KMS-11 (cell line): Measurements from ENCODE around the gene ASPSCR1.

Experiments used
- H2AFZ ChIP-seq: fragments of 200-600 bp; sonication (generic); 2 replicates; pipeline ENCODE4 v1.6.1; 2016; ENCODE audit warnings: antibody characterized with exemption, mixed run types, low read depth
- H3K27ac ChIP-seq: fragments of 200-600 bp; sonication (generic); 2 replicates; pipeline ENCODE4 v1.6.1; 2016; ENCODE audit warnings: mild to moderate bottlenecking, mixed run types
- H3K27me3 ChIP-seq: fragments of 200-600 bp; sonication (generic); 2 replicates; pipeline ENCODE4 v1.6.1; 2017; ENCODE audit warnings: mild to moderate bottlenecking, low read depth, mixed run types, moderate library complexity; ENCODE audit not compliant: insufficient read depth
- H3K36me3 ChIP-seq: fragments of 200-600 bp; sonication (generic); 2 replicates; pipeline ENCODE4 v1.6.1; 2017; ENCODE audit warnings: mild to moderate bottlenecking, mixed run types; ENCODE audit not compliant: insufficient read depth
- H3K4me1 ChIP-seq: fragments of 200-600 bp; sonication (generic); 2 replicates; pipeline ENCODE4 v1.6.1; 2016; ENCODE audit warnings: mild to moderate bottlenecking, low read depth, mixed run types; ENCODE audit not compliant: poor library complexity, severe bottlenecking
- H3K4me2 ChIP-seq: fragments of 200-600 bp; sonication (generic); 2 replicates; pipeline ENCODE4 v1.7.0; 2016; ENCODE audit warnings: mild to moderate bottlenecking, mixed run types
- H3K4me3 ChIP-seq: fragments of 200-600 bp; sonication (generic); IDR thresholded peaks from 2 replicates; pipeline ENCODE4 v1.6.1; 2017; ENCODE audit warnings: low read depth, low read length, mixed read lengths; ENCODE audit not compliant: insufficient read depth
- H3K79me2 ChIP-seq: fragments of 200-600 bp; sonication (generic); 2 replicates; pipeline ENCODE4 v1.6.1; 2016; ENCODE audit warnings: low read depth, mixed run types; ENCODE audit not compliant: insufficient read depth
- H3K9ac ChIP-seq: fragments of 200-600 bp; sonication (generic); 2 replicates; pipeline ENCODE4 v1.6.1; 2016; ENCODE audit warnings: mild to moderate bottlenecking, mixed run types
- H4K20me1 ChIP-seq: fragments of 200-600 bp; sonication (generic); 2 replicates; pipeline ENCODE4 v1.6.1; 2016; ENCODE audit warnings: mild to moderate bottlenecking, mixed run types; ENCODE audit not compliant: insufficient read depth
- CTCF ChIP-seq: fragments of 200-600 bp; sonication (generic); conservative IDR thresholded peaks from 2 replicates; pipeline ENCODE4 v1.6.1; 2017; ENCODE audit warnings: low read depth, mild to moderate bottlenecking, antibody characterized with exemption, low read length, moderate library complexity, mixed read lengths

Gene ASPSCR1

GRCh38 chr17:82023447-82024241, 46.2 kb downstream of the ASPSCR1 start:
- H3K4me2 ChIP-seq: peak overlapping the region; percentile 84
- H3K9ac ChIP-seq: peak overlapping the region; percentile 64
- TF ChIP-seq CTCF: no peak
- peaks cover 6% of the 10 kb centered on the region for H3K4me1 ChIP-seq
- no peaks in the 10 kb centered on the region for H3K27me3 ChIP-seq
- no peak overlapping the region for H3K27ac ChIP-seq
- H4K20me1 ChIP-seq: no peaks in the 10 kb centered on the region
- no peaks in the 10 kb centered on the region for H3K36me3 ChIP-seq
- H3K79me2 ChIP-seq: peaks cover 6% of the 10 kb centered on the region; the same call in 1 of the 2 replicates
- H2AFZ ChIP-seq: peak overlapping the region; percentile 76
- H3K4me3 ChIP-seq: peak overlapping the region; percentile 22

GRCh38 chr17:82024859-82025258, 47.4 kb downstream of the ASPSCR1 start:
- Histone ChIP-seq H3K27ac (no peak overlapping the region), H3K27me3 (no peaks in the 10 kb centered on the region), H3K4me2 (peak overlapping the region; percentile 84; the same call in 1 of the 2 replicates), H3K4me3 (no peak overlapping the region), H3K9ac (no peak overlapping the region), H4K20me1 (no peaks in the 10 kb centered on the region), H2AFZ (no peak overlapping the region), H3K4me1 (peaks cover 8% of the 10 kb centered on the region), H3K79me2 (peaks cover 6% of the 10 kb centered on the region; the same call in 1 of the 2 replicates), H3K36me3 (no peaks in the 10 kb centered on the region)
- TF ChIP-seq CTCF: no peak

- Histone ChIP-seq H3K27ac (no peak overlapping the region), H3K4me2 (no peak overlapping the region), H3K9ac (no peak overlapping the region)
Observed at GRCh38 chr17:82025401-82026107, 48.1 kb downstream of the ASPSCR1 start.

GRCh38 chr17:82028246-82028645, 50.8 kb downstream of the ASPSCR1 start:
- H3K4me1 ChIP-seq: peaks cover 13% of the 10 kb centered on the region
- no peak for TF ChIP-seq CTCF
- H4K20me1 ChIP-seq: no peaks in the 10 kb centered on the region
- no peaks in the 10 kb centered on the region for H3K79me2 ChIP-seq
- H3K27me3 ChIP-seq: no peaks in the 10 kb centered on the region
- H3K4me3 ChIP-seq: no peak overlapping the region
- H3K36me3 ChIP-seq: no peaks in the 10 kb centered on the region
- H2AFZ ChIP-seq: no peak overlapping the region
- H3K27ac ChIP-seq: no peak overlapping the region
- H3K9ac ChIP-seq: no peak overlapping the region
- no peak overlapping the region for H3K4me2 ChIP-seq

More at GRCh38 chr17:82025401-82026107, 48.1 kb downstream of the ASPSCR1 start:
- Histone ChIP-seq H3K79me2 (peaks cover 6% of the 10 kb centered on the region; the same call in 1 of the 2 replicates), H3K27me3 (no peaks in the 10 kb centered on the region), H3K4me3 (no peak overlapping the region), H2AFZ (no peak overlapping the region), H3K4me1 (peaks cover 13% of the 10 kb centered on the region), H4K20me1 (no peaks in the 10 kb centered on the region), H3K36me3 (no peaks in the 10 kb centered on the region)
- no peak for TF ChIP-seq CTCF
